Measurements from ENCODE around the gene CD8B2. TPM values are rescaled to one million over a fixed set of nuclear protein-coding genes. Genes with fewer than 3 reads are reported as not detected.

The CD8B2 gene
- total and polyA plus RNA-seq, 2 experiments from 2014 or later, result 0.06 TPM; not detected in 1

GRCh38 chr2:106560773-106561172 is 73.6 kb downstream of the CD8B2 start (continued):
- TF ChIP-seq JUNB (IDR thresholded peaks at IDR 0.05; ENCODE audit: unreplicated experiment) (no peak), ETS1 (IDR thresholded peaks at IDR 0.05) (no peak), STAT1 (IDR thresholded peaks at IDR 0.05; ENCODE audit: unreplicated experiment) (no peak), CTCF (conservative IDR thresholded peaks at IDR 0.05; ENCODE audit: low read depth in 2 of 2) (no peak), ZNF331 (CRISPR knock-in tag; IDR thresholded peaks at IDR 0.05; ENCODE audit: low read depth) (no peak), POLR2AphosphoS5 (IDR thresholded peaks at IDR 0.05; ENCODE audit: low read depth) (no peak), NANOG (IDR thresholded peaks at IDR 0.05; ENCODE audit: borderline replicate concordance) (no peak), REST (IDR thresholded peaks at IDR 0.05; ENCODE audit: unreplicated experiment) (no peak)

- no peak overlapping the region for H3K4me2 ChIP-seq
- Mint-ChIP-seq H3K4me1 (no peaks in the 10 kb centered on the region), H3K9me3 (peaks cover 33% of the 10 kb centered on the region), H3K27me3 (ENCODE audit: insufficient read depth, low read depth, poor library complexity) (peaks cover 7% of the 10 kb centered on the region), H3K27ac (no peak overlapping the region), H3K36me3 (ENCODE audit: low read depth) (peaks cover 19% of the 10 kb centered on the region), H3K4me3 (no peak overlapping the region)
- no peaks in the 10 kb centered on the region for H3K27me3 ChIP-seq (ENCODE audit: insufficient read depth)
- peaks cover 10% of the 10 kb centered on the region; the same call in 1 of the 2 replicates for H3K36me3 ChIP-seq (ENCODE audit: insufficient read depth)
- H3K79me2 ChIP-seq (replicated peaks; ENCODE audit: insufficient read depth), result no peaks in the 10 kb centered on the region
- no peak overlapping the region for H3K4me3 ChIP-seq
- no peak for ATAC-seq
- no peaks in the 10 kb centered on the region for H3F3A ChIP-seq (replicated peaks; ENCODE audit: low read depth)
- no peak overlapping the region for H3K27ac ChIP-seq (ENCODE audit: low read depth)
- DNase-seq (ENCODE audit: low spot score), result no peak
- H3K9me2 ChIP-seq (ENCODE audit: insufficient read depth), result no peaks in the 10 kb centered on the region
- no peaks in the 10 kb centered on the region for H3K4me1 ChIP-seq (ENCODE audit: insufficient read depth)
- H4K20me1 ChIP-seq (replicated peaks; ENCODE audit: insufficient read depth), result no peaks in the 10 kb centered on the region
- no peak overlapping the region for H2AFZ ChIP-seq
- TF ChIP-seq ZNF114 (CRISPR knock-in tag; IDR thresholded peaks at IDR 0.05) (no peak), JUNB (IDR thresholded peaks at IDR 0.05; ENCODE audit: unreplicated experiment) (no peak), STAT1 (IDR thresholded peaks at IDR 0.05; ENCODE audit: unreplicated experiment) (no peak), EZH2 (IDR thresholded peaks at IDR 0.05; ENCODE audit: low read depth, unreplicated experiment) (no peak), NANOG (IDR thresholded peaks at IDR 0.05; ENCODE audit: borderline replicate concordance) (no peak), CREB1 (CRISPR knock-in tag; IDR thresholded peaks at IDR 0.05; ENCODE audit: low read depth) (no peak), ETS1 (IDR thresholded peaks at IDR 0.05) (no peak), EZH2phosphoT487 (IDR thresholded peaks at IDR 0.05; ENCODE audit: unreplicated experiment) (no peak), CTCF (conservative IDR thresholded peaks at IDR 0.05; ENCODE audit: low read depth in 2 of 2) (no peak)
Observed at GRCh38 chr2:106561356-106561755, 74.2 kb downstream of the CD8B2 start.

Measured in GM23338 (cell line).